HEK293 (cell line): ENCODE measurements around the gene GNG7.

ENCODE experiments used
- MEIS1 ChIP-seq: sonication (generic); formaldehyde crosslinking; IDR thresholded peaks from 2 replicates; pipeline ENCODE4 v1.8.1; 2022; ENCODE audit warnings: missing genetic modification reagents, mild to moderate bottlenecking, borderline replicate concordance
- PRDM1 ChIP-seq: fragments of 450-650 bp; formaldehyde crosslinking; IDR thresholded peaks from 2 replicates; pipeline ENCODE4; 2016; ENCODE audit warnings: missing biosample characterization, missing genetic modification characterization
- YY1 ChIP-seq: fragments of 450-650 bp; formaldehyde crosslinking; IDR thresholded peaks from 2 replicates; pipeline ENCODE4 v1.5.1; 2018; ENCODE audit warnings: missing biosample characterization, missing genetic modification characterization
- ZBTB7A ChIP-seq: fragments of 450-650 bp; formaldehyde crosslinking; IDR thresholded peaks from 2 replicates; pipeline ENCODE4 v1.5.1; 2016; ENCODE audit warnings: low read depth, missing biosample characterization, missing genetic modification characterization
- ZNF274 ChIP-seq, 2 experiments: fragments of 200-500 bp in 1 of 2; fragments of 450-650 bp in 1 of 2; sonication (Bioruptor generic) in 1 of 2; formaldehyde crosslinking in 1 of 2; IDR thresholded peaks; 2 replicates each; pipeline versions ENCODE4 v1.5.1 to v1.6.1; 2014 to 2016; ENCODE audit warnings: borderline replicate concordance in 1 of 2, inconsistent platforms in 1 of 2, low read length in 1 of 2, missing biosample characterization in 1 of 2, missing genetic modification characterization in 1 of 2
- ZNF391 ChIP-seq: fragments of 450-650 bp; formaldehyde crosslinking; IDR thresholded peaks from 2 replicates; pipeline ENCODE4 v1.5.1; 2016; ENCODE audit warnings: low read depth, missing biosample characterization, missing genetic modification characterization, borderline replicate concordance
- ZNF423 ChIP-seq: fragments of 450-650 bp; formaldehyde crosslinking; IDR thresholded peaks from 2 replicates; pipeline ENCODE4 v1.5.1; 2016; ENCODE audit warnings: missing biosample characterization, missing genetic modification characterization
- ZNF600 ChIP-seq: fragments of 450-650 bp; formaldehyde crosslinking; IDR thresholded peaks from 2 replicates; pipeline ENCODE4 v1.5.1; 2016; ENCODE audit warnings: missing biosample characterization, missing genetic modification characterization
- ZSCAN4 ChIP-seq: fragments of 450-650 bp; formaldehyde crosslinking; IDR thresholded peaks from 2 replicates; pipeline ENCODE4 v1.5.1; 2017; ENCODE audit warnings: missing biosample characterization, missing genetic modification characterization
- TF ChIP-seq, protein P1 (sequence below): fragments of 450-650 bp; formaldehyde crosslinking; IDR thresholded peaks from 2 replicates; pipeline ENCODE4 v1.5.1; 2016; ENCODE audit warnings: missing biosample characterization, missing genetic modification characterization
- TF ChIP-seq, protein P2 (sequence below): fragments of 450-650 bp; formaldehyde crosslinking; IDR thresholded peaks from 2 replicates; pipeline ENCODE4 v1.5.1; 2016; ENCODE audit warnings: missing biosample characterization, missing genetic modification characterization

GRCh38 chr19:2650515-2650914 is 52.0 kb downstream of the GNG7 start:
- TF ChIP-seq, protein P1, sequence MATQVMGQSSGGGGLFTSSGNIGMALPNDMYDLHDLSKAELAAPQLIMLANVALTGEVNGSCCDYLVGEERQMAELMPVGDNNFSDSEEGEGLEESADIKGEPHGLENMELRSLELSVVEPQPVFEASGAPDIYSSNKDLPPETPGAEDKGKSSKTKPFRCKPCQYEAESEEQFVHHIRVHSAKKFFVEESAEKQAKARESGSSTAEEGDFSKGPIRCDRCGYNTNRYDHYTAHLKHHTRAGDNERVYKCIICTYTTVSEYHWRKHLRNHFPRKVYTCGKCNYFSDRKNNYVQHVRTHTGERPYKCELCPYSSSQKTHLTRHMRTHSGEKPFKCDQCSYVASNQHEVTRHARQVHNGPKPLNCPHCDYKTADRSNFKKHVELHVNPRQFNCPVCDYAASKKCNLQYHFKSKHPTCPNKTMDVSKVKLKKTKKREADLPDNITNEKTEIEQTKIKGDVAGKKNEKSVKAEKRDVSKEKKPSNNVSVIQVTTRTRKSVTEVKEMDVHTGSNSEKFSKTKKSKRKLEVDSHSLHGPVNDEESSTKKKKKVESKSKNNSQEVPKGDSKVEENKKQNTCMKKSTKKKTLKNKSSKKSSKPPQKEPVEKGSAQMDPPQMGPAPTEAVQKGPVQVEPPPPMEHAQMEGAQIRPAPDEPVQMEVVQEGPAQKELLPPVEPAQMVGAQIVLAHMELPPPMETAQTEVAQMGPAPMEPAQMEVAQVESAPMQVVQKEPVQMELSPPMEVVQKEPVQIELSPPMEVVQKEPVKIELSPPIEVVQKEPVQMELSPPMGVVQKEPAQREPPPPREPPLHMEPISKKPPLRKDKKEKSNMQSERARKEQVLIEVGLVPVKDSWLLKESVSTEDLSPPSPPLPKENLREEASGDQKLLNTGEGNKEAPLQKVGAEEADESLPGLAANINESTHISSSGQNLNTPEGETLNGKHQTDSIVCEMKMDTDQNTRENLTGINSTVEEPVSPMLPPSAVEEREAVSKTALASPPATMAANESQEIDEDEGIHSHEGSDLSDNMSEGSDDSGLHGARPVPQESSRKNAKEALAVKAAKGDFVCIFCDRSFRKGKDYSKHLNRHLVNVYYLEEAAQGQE: no peak
- no peak for TF ChIP-seq ZNF600 (tag by site-specific recombination)
- TF ChIP-seq, protein P2, sequence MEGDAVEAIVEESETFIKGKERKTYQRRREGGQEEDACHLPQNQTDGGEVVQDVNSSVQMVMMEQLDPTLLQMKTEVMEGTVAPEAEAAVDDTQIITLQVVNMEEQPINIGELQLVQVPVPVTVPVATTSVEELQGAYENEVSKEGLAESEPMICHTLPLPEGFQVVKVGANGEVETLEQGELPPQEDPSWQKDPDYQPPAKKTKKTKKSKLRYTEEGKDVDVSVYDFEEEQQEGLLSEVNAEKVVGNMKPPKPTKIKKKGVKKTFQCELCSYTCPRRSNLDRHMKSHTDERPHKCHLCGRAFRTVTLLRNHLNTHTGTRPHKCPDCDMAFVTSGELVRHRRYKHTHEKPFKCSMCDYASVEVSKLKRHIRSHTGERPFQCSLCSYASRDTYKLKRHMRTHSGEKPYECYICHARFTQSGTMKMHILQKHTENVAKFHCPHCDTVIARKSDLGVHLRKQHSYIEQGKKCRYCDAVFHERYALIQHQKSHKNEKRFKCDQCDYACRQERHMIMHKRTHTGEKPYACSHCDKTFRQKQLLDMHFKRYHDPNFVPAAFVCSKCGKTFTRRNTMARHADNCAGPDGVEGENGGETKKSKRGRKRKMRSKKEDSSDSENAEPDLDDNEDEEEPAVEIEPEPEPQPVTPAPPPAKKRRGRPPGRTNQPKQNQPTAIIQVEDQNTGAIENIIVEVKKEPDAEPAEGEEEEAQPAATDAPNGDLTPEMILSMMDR: no peak
- TF ChIP-seq ZSCAN4: no peak
- no peak for TF ChIP-seq YY1 (tag by site-specific recombination)
- TF ChIP-seq PRDM1: no peak
- TF ChIP-seq MEIS1 (CRISPR knock-in tag): no peak
- no peak for TF ChIP-seq ZNF274 (IDR thresholded peaks at IDR 0.05; ENCODE audit: low read length)
- TF ChIP-seq ZNF274 (tag by site-specific recombination; IDR thresholded peaks at IDR 0.05; ENCODE audit: borderline replicate concordance): no peak
- TF ChIP-seq ZNF391 (tag by site-specific recombination): no peak
- TF ChIP-seq ZBTB7A (tag by site-specific recombination): no peak
- no peak for TF ChIP-seq ZNF423 (tag by site-specific recombination)
